Measurements from ENCODE around the gene FILIP1L. TPM values are rescaled to one million over a fixed set of nuclear protein-coding genes. Genes with fewer than 3 reads are reported as not detected.

The FILIP1L gene
- total and polyA plus RNA-seq, 2 of the 13 experiments (the other 11 are each of a cell fraction or from before 2014, with no cell fraction given) = 8.1 to 187 TPM

DNA sequence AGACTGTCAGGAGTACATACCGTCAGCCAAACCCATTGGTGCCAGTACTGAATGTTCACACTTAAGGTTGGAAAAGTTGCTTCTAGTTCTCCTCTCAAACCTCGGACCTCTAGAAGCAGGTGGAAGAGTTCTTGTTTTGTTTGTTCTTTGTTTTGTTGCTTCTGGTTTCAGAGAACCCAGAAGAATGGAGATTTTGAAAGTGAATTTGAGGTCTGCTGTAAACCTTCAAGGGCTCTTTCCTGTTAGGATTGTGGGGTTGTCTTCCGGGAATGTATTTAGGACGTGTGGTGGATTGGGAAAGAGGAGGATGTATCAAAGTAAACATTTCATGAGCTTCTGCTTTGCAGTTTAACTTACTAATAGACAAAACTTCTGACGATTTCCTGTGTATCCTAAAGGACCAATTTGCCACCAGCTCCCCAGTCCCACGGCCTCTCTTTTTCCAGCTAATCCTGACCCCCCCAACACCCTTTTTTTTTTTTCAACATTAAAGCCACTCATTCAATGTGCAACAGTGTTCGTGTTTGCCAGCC is 50.3 kb downstream of the FILIP1L start (continued):
- TF ChIP-seq ZHX1 (CRISPR knock-in tag; IDR thresholded peaks at IDR 0.05; ENCODE audit: low read depth) = no peak
- no peak for TF ChIP-seq MTA1 (CRISPR knock-in tag; IDR thresholded peaks at IDR 0.05; ENCODE audit: borderline replicate concordance)
- peak; percentile 75 for TF ChIP-seq CEBPB (IDR thresholded peaks at IDR 0.05; ENCODE audit: borderline replicate concordance, low read depth, low read length)
- no peak for TF ChIP-seq NCOR1 (IDR thresholded peaks at IDR 0.05; ENCODE audit: borderline replicate concordance, low read length)
- TF ChIP-seq ZFX (CRISPR knock-in tag; IDR thresholded peaks at IDR 0.05; ENCODE audit: low read depth) = no peak
- no peak for TF ChIP-seq MATR3 (CRISPR knock-in tag; IDR thresholded peaks at IDR 0.05)
- no peak for TF ChIP-seq ZNF776 (CRISPR knock-in tag; IDR thresholded peaks at IDR 0.05)
- no peak for TF ChIP-seq ZNF557 (CRISPR knock-in tag; IDR thresholded peaks at IDR 0.05)
- TF ChIP-seq NR0B2 (CRISPR knock-in tag; IDR thresholded peaks at IDR 0.05) = no peak
- TF ChIP-seq TOE1 (CRISPR knock-in tag; IDR thresholded peaks at IDR 0.05) = no peak
- no peak for TF ChIP-seq SETDB1 (CRISPR knock-in tag; IDR thresholded peaks at IDR 0.05; ENCODE audit: borderline replicate concordance)
- TF ChIP-seq HOXA9 (CRISPR knock-in tag; IDR thresholded peaks at IDR 0.05; ENCODE audit: borderline replicate concordance) = no peak
- no peak for TF ChIP-seq FIP1L1 (IDR thresholded peaks at IDR 0.05; ENCODE audit: borderline replicate concordance, insufficient read depth, low read depth, low read length)
- TF ChIP-seq ZFP37 (CRISPR knock-in tag; IDR thresholded peaks at IDR 0.05; ENCODE audit: borderline replicate concordance) = no peak; the same call in 1 of the 2 replicates
- no peak for TF ChIP-seq MNT (IDR thresholded peaks at IDR 0.05)
- TF ChIP-seq MEIS1 (CRISPR knock-in tag; IDR thresholded peaks at IDR 0.05; ENCODE audit: borderline replicate concordance) = no peak
- no peak for TF ChIP-seq CREB3 (CRISPR knock-in tag; IDR thresholded peaks at IDR 0.05)
- TF ChIP-seq NR1H2 (CRISPR knock-in tag; IDR thresholded peaks at IDR 0.05; ENCODE audit: borderline replicate concordance, low read depth) = no peak
- no peak for TF ChIP-seq NRL (CRISPR knock-in tag; IDR thresholded peaks at IDR 0.05; ENCODE audit: borderline replicate concordance)
- TF ChIP-seq, protein P1, sequence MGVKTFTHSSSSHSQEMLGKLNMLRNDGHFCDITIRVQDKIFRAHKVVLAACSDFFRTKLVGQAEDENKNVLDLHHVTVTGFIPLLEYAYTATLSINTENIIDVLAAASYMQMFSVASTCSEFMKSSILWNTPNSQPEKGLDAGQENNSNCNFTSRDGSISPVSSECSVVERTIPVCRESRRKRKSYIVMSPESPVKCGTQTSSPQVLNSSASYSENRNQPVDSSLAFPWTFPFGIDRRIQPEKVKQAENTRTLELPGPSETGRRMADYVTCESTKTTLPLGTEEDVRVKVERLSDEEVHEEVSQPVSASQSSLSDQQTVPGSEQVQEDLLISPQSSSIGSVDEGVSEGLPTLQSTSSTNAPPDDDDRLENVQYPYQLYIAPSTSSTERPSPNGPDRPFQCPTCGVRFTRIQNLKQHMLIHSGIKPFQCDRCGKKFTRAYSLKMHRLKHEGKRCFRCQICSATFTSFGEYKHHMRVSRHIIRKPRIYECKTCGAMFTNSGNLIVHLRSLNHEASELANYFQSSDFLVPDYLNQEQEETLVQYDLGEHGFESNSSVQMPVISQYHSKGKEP (CRISPR knock-in tag; IDR thresholded peaks at IDR 0.05) = no peak
- TF ChIP-seq GTF3A (CRISPR knock-in tag; conservative IDR thresholded peaks at IDR 0.05) = no peak
- no peak for TF ChIP-seq ZNF670 (CRISPR knock-in tag; IDR thresholded peaks at IDR 0.05; ENCODE audit: borderline replicate concordance)

Data from HepG2 (cell line).